Right ventricle myocardium superior (tissue), 1 donor: ENCODE measurements around the gene LDB1. TPM values are rescaled to one million over a fixed set of nuclear protein-coding genes. Genes with fewer than 3 reads are reported as not detected.

Experiments used
- ATAC-seq: fragments of 200-7000 bp; cut with Tn5 transposase; one replicate; pipeline ENCODE4 v1.9.1; 2020; ENCODE audit warnings: mild to moderate bottlenecking; ENCODE audit not compliant: poor library complexity
- DNase-seq: peaks from one replicate; pipeline ENCODE4 v3.0.0-alpha.2; 2020
- intact Hi-C: fragments of 100-400 bp; cut with DNase I; formaldehyde crosslinking; loops from one replicate; pipeline ENCODE4 v1.11.2; 2022
- total RNA-seq: library from RNA; stranded (reverse); fragmentation: NEBNext Ultra II Directional; extraction: Animal tissue kit (Norgen Biotek cat#: 25700); gene quantifications from one replicate; pipeline ENCODE4 v1.2.1, GENCODE V29; 2021
- donor health status: DM: no; HTN: yes; CAD: no; lungs with severe emphysema.

The LDB1 gene
- total RNA-seq, 1 donor from 2014 or later, result 56.2 TPM

- no peak for DNase-seq
- intact Hi-C loops, result loop anchor here (5.0 kb wide), 1 partner anchor 48 kb away; the partner anchor contains the start of gene HPS6
- no peak for ATAC-seq
Observed at GRCh38 chr10:102115775-102116174, 4.4 kb downstream of the LDB1 start.

GRCh38 chr10:102114861-102115618 lies 5.1 kb downstream of the LDB1 start:
- intact Hi-C loops, result loop anchor here (5.0 kb wide), 1 partner anchor 48 kb away; the partner anchor contains the start of gene HPS6
- DNase-seq (peak; percentile 95), ATAC-seq (peak; percentile 79)

- ATAC-seq (peak; percentile 2), DNase-seq (peak; percentile 50)
- intact Hi-C loops, result no loop called here
Observed at GRCh38 chr10:102113956-102114857, 6.0 kb downstream of the LDB1 start.

GRCh38 chr10:102113261-102113955 lies 6.8 kb downstream of the LDB1 start:
- DNase-seq (no peak), ATAC-seq (no peak)
- intact Hi-C loops, result no loop called here

GRCh38 chr10:102112210-102112817 lies 7.9 kb downstream of the LDB1 start:
- intact Hi-C loops, result no loop called here
- DNase-seq, result no peak
- ATAC-seq, result no peak

- DNase-seq (no peak), ATAC-seq (no peak)
- intact Hi-C loops, result no loop called here
Observed at GRCh38 chr10:102111276-102111675, 8.9 kb downstream of the LDB1 start.

GRCh38 chr10:102109166-102110116 lies 10.7 kb downstream of the LDB1 start:
- ATAC-seq, result no peak
- intact Hi-C loops, result no loop called here
- no peak for DNase-seq

GRCh38 chr10:102106998-102107397 lies 13.2 kb downstream of the LDB1 start:
- no peak for ATAC-seq
- intact Hi-C loops, result no loop called here

GRCh38 chr10:102102421-102102820 lies 17.7 kb downstream of the LDB1 start:
- no peak for ATAC-seq
- intact Hi-C loops, result no loop called here
- DNase-seq, result no peak

More at GRCh38 chr10:102106998-102107397, 13.2 kb downstream of the LDB1 start:
- no peak for DNase-seq

GRCh38 chr10:102101152-102101551 lies 19.0 kb downstream of the LDB1 start:
- ATAC-seq, result no peak
- DNase-seq, result no peak
- intact Hi-C loops, result no loop called here

GRCh38 chr10:102096449-102096848 lies 23.7 kb downstream of the LDB1 start:
- DNase-seq (no peak), ATAC-seq (no peak)
- intact Hi-C loops, result no loop called here

- ATAC-seq (no peak), DNase-seq (no peak)
- intact Hi-C loops, result no loop called here
Observed at GRCh38 chr10:102090772-102091171, 29.4 kb downstream of the LDB1 start.

GRCh38 chr10:102086196-102086595 lies 34.0 kb downstream of the LDB1 start:
- intact Hi-C loops, result no loop called here
- DNase-seq (no peak), ATAC-seq (no peak)

- DNase-seq (no peak), ATAC-seq (no peak)
- intact Hi-C loops, result no loop called here
Observed at GRCh38 chr10:102085336-102085735, 34.8 kb downstream of the LDB1 start.

- no peak for ATAC-seq
- intact Hi-C loops, result no loop called here
- no peak for DNase-seq
Observed at GRCh38 chr10:102083541-102083940, 36.6 kb downstream of the LDB1 start.

- DNase-seq (peak; percentile 86), ATAC-seq (peak; percentile 91)
- intact Hi-C loops, result no loop called here
Observed at GRCh38 chr10:102072673-102073527, 47.3 kb downstream of the LDB1 start.

- DNase-seq (no peak), ATAC-seq (no peak)
- intact Hi-C loops, result loop anchor here (5.0 kb wide), 1 partner anchor 48 kb away; no protein-coding TSS in a partner anchor
Observed at GRCh38 chr10:102069071-102069470, 51.1 kb downstream of the LDB1 start.
